Islet of Langerhans (tissue), 1 donor: ENCODE measurements around the gene SPSB4.

Source experiments
- FAIRE-seq: peaks from one replicate; lab custom pipeline; 2011; peaks lifted over from hg19 to GRCh38; lab: Jason Lieb, UNC

SPSB4 gene

GRCh38 chr3:141152801-141153678, 101.9 kb downstream of the SPSB4 start:
- FAIRE-seq, result no peak

DNA sequence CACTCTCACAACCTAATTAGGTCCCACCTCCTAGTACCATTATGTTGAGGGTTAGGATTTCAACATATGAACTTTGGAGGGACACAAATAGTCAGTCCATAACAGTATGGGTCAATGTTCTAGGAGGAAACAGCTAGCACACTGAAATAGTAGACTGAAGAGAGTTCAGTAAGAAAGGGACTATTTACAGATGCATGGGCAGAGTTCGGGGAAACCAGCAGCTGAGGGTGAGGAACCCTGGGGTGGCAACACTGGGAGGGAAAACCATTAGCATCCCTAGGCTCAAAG, 102.5 kb downstream of the SPSB4 start:
- FAIRE-seq, result no peak

DNA sequence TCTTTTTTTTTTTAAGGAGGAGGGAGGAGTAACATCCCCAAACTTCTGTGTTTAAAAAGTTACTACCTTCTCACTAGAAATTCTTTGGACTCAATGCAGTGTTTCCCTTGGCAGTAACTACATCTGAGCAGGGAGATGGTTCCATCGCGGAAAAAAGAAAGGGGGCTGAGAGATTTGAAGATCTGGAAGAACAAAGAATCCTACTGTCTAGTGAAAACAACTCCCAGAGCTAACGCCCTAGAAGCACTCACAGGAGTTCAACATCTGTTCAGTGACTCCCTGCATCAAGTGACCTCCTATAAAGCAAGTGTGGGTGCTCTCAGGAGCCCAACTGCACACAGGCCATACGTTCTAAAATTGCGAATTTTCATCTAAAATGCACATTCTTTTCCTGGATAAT, 113.7 kb downstream of the SPSB4 start:
- FAIRE-seq, result no peak

DNA sequence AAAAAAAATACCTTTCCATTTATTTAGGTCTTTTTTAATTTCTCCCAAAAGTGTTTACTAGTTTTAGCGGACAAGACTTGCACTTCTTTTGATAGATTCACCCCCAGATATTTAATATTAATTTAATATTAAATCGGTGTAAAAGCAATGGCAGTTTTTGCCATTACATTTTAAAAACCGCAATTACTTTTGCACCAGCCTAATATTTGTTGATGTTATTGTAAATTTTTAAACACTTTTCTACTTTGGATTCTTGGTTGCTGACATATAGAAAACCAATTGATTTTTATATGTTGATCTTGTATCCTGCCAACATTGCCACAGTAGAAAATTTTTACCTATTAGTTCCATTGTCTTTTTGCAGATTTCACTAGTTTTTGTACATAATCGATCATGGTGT, 116.5 kb downstream of the SPSB4 start:
- FAIRE-seq, result no peak

DNA sequence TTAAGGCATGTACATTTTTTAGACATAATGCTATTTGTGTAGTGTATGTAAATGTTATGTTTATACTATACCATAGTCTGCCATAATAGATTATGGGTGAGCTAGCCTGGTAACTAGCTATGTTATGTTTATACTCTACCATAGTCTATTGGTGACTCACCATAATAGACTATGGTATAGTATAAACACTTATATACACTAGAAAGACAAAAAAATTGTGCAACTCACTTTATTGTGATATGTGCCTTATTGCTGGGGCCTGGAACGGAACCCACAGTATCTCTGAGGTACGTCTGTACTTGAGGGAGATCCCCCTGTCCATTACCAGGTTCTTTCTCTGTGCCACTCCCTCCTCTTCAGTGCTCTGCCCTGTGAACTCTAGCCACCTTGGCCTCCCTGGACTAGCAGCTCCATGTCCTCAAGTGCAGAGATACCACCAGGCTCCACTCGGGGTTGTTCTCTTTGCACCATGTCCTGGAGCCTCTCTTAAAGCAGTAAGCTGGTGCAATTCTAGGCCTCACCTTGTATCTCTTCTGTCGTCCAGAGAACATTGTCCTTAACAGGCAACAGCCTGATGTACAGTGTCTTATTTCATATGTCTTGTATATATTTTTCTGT, 119.6 kb downstream of the SPSB4 start:
- no peak for FAIRE-seq

DNA sequence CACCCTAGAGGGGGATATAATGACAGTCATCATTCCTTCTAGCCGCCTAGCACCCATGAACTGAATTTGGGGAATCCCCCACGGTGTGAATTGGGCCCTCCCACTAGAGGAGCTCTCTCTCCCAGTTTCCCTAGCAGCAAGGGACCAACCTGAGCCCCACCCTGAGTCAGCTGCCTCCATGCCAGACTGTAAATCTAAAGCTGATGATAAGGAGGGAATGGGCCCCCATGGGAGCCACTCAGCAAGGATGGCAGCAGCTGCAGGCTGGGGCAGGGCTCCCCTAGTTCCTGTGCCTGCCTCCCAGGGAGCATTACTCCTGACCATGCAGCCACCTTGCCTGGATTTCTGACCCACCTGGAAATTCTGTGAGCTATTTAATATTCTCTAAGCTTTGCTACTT, 123.5 kb downstream of the SPSB4 start:
- no peak for FAIRE-seq

- FAIRE-seq, result no peak
Observed at GRCh38 chr3:141176775-141177174, 125.6 kb downstream of the SPSB4 start.

GRCh38 chr3:141178026-141178425, 126.9 kb downstream of the SPSB4 start:
- no peak for FAIRE-seq

GRCh38 chr3:141178551-141178950, 127.4 kb downstream of the SPSB4 start:
- FAIRE-seq, result no peak

GRCh38 chr3:141179983-141180382, 128.8 kb downstream of the SPSB4 start:
- no peak for FAIRE-seq

GRCh38 chr3:141181196-141181595, 130.0 kb downstream of the SPSB4 start:
- FAIRE-seq, result no peak

DNA sequence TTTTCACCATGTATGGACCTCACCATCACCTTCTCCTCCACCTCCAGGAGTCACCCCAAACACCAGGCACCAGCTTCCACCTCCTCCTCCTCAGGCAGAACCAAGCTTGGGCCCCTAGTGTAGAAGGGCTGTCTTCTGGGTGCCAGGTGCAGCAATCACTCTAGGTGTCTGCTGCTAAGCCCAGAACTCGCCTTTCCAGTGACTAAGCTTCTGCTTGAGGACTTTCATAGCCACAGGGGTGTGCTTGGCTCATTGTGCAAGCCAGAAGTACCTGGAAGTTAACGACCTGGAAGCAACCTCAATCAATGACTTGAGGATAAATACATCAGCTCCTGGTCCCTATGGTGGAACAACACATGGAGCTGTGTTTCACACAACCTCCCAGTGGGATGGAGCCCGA, 130.7 kb downstream of the SPSB4 start:
- no peak for FAIRE-seq

DNA sequence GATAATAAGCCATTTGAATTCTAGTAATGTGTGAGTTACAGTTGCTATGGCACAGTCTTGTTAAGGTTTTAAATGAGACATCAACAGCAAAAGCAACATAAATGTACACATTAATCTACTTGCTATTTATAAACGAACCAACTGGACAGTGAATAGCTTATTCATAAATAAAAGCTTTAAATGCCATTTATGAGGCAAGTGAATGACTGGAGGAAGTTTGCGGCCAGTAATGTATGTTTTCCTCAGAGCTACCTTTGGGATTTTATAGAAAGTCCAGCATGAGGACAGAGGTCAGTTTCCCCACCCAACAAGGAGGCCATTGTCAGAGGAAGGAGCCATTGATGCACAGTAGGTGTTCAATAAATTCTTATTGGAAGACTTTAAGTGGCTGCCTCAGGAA, 132.5 kb downstream of the SPSB4 start:
- no peak for FAIRE-seq

- no peak for FAIRE-seq
Observed at GRCh38 chr3:141184430-141184829, 133.3 kb downstream of the SPSB4 start.

DNA sequence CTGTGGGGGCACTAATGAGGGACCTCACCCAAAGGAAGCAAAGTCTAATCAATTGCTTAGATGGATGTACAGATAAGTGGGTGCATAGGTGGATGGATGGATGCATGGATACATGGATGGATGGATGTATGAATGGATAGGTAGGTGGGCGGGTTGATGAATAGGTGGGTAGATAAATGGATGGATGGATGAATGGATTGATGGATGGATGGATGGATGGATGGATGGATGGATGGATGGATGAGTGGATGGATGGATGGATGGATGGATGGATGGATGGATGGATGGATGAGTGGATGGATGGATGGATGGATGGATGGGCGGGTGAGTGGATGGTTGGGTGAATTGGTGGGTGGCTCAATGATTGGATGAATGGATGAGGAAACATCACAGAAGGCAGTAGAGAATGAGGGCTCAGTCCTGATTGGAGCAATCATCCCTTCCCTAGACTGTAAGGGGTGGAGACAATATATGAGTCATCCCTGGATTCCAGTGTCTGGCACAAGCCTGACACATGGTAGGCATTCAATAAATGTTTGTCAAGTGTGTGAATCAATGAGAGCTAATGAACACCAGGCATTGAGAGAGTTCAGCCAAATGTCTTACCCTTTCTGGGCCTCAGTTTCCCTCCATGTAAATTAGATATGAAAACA, 140.1 kb downstream of the SPSB4 start:
- FAIRE-seq, result no peak

DNA sequence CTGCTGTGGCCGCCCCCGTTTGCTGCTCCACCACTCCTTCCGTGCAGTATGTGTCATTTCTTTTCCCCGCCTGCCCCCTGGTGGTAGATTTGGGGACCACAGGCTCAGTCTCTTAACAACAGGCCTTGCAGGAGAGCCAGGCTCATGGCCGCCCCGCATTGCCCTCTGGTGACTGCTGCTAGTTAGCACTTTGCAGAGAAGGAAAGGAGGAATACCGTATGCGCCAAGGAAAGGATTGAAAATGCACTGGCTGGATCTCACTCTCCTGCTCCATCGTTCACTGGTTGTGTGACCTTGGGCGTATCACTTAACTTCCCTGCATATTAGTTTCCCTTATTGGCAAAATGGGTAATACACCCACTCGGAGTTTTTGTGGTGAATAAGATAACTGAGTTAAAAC, 141.2 kb downstream of the SPSB4 start:
- no peak for FAIRE-seq

DNA sequence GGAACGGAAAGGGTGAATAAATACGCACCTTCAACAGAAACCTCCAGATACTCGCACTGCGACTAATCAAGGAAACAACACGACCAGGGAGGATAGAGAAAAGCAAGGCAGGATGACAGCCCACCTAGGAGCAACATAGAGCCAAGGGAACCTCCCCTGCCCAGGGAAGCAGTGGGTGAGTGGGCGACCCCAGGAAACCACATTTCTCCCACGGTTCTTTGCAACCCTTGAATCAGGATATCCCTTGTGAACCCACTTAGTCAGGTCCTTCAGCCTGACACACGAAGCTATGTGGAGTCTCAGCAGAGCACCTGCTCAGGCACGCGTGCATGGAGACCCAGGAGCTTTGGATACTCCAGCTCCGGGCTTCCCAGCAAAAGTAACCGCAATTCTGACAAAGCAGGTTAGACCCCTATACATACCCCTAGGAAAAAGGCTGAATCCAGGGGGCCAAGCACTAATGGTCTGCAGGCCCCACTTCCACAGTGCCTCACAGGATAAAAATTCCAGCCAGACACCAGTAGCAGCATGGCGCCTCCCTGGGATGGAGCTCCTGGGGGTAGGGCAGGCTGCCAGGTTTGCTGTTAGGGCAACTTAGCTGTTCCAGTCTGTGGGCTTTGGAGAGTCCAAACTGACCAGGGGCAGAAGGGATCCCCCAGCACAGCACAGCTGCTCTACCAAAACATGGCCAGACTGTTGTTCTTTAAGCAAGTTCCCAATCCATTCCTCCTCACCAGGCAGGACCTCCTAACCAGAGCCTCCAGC, 142.1 kb downstream of the SPSB4 start:
- no peak for FAIRE-seq
